ENCODE results near the gene RAB33B.

DNA sequence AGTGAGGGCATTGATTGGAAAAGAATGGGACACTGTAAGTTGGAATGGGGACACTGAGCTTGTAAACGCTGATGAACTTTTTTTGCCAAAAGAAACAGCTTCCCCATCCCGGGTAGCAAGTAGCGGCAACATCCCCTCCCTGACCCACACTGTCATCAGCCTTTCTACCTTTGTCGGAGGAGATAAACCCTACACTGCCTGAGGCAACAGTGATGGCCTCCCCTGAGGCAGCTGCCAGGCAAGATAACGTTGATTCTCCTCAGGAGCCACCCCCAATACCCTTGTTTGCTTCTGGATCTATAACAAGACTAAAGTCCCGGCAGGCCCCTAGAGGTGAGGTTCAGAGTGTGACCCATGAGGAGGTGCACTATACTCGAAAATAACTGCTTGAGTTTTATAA is 10.3 kb upstream of the RAB33B start:
- TF ChIP-seq, protein P1, sequence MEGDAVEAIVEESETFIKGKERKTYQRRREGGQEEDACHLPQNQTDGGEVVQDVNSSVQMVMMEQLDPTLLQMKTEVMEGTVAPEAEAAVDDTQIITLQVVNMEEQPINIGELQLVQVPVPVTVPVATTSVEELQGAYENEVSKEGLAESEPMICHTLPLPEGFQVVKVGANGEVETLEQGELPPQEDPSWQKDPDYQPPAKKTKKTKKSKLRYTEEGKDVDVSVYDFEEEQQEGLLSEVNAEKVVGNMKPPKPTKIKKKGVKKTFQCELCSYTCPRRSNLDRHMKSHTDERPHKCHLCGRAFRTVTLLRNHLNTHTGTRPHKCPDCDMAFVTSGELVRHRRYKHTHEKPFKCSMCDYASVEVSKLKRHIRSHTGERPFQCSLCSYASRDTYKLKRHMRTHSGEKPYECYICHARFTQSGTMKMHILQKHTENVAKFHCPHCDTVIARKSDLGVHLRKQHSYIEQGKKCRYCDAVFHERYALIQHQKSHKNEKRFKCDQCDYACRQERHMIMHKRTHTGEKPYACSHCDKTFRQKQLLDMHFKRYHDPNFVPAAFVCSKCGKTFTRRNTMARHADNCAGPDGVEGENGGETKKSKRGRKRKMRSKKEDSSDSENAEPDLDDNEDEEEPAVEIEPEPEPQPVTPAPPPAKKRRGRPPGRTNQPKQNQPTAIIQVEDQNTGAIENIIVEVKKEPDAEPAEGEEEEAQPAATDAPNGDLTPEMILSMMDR (IDR thresholded peaks at IDR 0.05) = no peak
- TF ChIP-seq EZH2 (IDR thresholded peaks at IDR 0.05) = no peak
